Amniotic stem cell (primary cell): ENCODE measurements around the gene PRSS35.
A peak's percentile ranks its signal among the peaks of the same experiment; 100 is the strongest.
"Not testable (repeated sequence)": the region's sequence is repeated elsewhere in the genome, so short reads cannot be mapped to it uniquely, and the experiment has no call there.

Source experiments
- DNase-seq: peaks from one replicate; lab custom pipeline; 2025; lab: John Stamatoyannopoulos, UW

Gene PRSS35

GRCh38 chr6:83518816-83519480 lies 6.6 kb downstream of the PRSS35 start:
- no peak for DNase-seq

- peak; percentile 20 for DNase-seq
Observed at GRCh38 chr6:83536034-83536646, 23.8 kb downstream of the PRSS35 start.

- no peak for DNase-seq
Observed at GRCh38 chr6:83536647-83537589, 24.6 kb downstream of the PRSS35 start.

GRCh38 chr6:83539678-83540077 lies 27.3 kb downstream of the PRSS35 start:
- no peak for DNase-seq

GRCh38 chr6:83546636-83547035 lies 34.3 kb downstream of the PRSS35 start:
- no peak for DNase-seq

- not testable (repeated sequence) for DNase-seq
Observed at GRCh38 chr6:83550482-83550881, 38.1 kb downstream of the PRSS35 start.

- DNase-seq = not testable (repeated sequence)
Observed at GRCh38 chr6:83551748-83552147, 39.4 kb downstream of the PRSS35 start.

- DNase-seq = no peak
Observed at GRCh38 chr6:83556871-83557270, 44.5 kb downstream of the PRSS35 start.

- DNase-seq = no peak
Observed at GRCh38 chr6:83558975-83559374, 46.6 kb downstream of the PRSS35 start.

GRCh38 chr6:83571663-83572185 lies 59.4 kb downstream of the PRSS35 start:
- DNase-seq = not testable (repeated sequence)

- DNase-seq = no peak
Observed at GRCh38 chr6:83574783-83575182, 62.4 kb downstream of the PRSS35 start.
